ENCODE measurements around the gene COL15A1.

- TF ChIP-seq, protein P1, sequence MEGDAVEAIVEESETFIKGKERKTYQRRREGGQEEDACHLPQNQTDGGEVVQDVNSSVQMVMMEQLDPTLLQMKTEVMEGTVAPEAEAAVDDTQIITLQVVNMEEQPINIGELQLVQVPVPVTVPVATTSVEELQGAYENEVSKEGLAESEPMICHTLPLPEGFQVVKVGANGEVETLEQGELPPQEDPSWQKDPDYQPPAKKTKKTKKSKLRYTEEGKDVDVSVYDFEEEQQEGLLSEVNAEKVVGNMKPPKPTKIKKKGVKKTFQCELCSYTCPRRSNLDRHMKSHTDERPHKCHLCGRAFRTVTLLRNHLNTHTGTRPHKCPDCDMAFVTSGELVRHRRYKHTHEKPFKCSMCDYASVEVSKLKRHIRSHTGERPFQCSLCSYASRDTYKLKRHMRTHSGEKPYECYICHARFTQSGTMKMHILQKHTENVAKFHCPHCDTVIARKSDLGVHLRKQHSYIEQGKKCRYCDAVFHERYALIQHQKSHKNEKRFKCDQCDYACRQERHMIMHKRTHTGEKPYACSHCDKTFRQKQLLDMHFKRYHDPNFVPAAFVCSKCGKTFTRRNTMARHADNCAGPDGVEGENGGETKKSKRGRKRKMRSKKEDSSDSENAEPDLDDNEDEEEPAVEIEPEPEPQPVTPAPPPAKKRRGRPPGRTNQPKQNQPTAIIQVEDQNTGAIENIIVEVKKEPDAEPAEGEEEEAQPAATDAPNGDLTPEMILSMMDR (IDR thresholded peaks at IDR 0.05): no peak
- no peak for TF ChIP-seq POLR2A (IDR thresholded peaks at IDR 0.05)
These were observed 71.7 kb downstream of the COL15A1 start for GRCh38 chr9:99015448-99015847.
